SW 1271 (cell line): Measurements from ENCODE around the gene FAM217B.

Experiments
- DNase-seq, 2 experiments: peaks; one replicate each; lab custom pipeline; 2025; lab: John Stamatoyannopoulos, UW

The FAM217B gene

GRCh38 chr20:59940129-59940955, at the start of gene FAM217B, which contains the start of gene PPP1R3D:
Gene FAM217B (plus strand): TSS chr20:59940389. CDS start chr20:59943944, 3,555 bp downstream.
Gene PPP1R3D (minus strand): TSS chr20:59940305. CDS start chr20:59939931, 374 bp downstream.
- peak; percentile 85 to 97 for DNase-seq

- DNase-seq, result no peak
These were observed 48.6 kb upstream of the FAM217B start for GRCh38 chr20:59891581-59891980.

- DNase-seq, result no peak
These were observed 44.3 kb upstream of the FAM217B start for GRCh38 chr20:59895908-59896307.

GRCh38 chr20:59902470-59902869, 37.7 kb upstream of the FAM217B start:
- no peak for DNase-seq

- no peak for DNase-seq
These were observed 36.6 kb upstream of the FAM217B start for GRCh38 chr20:59903621-59904020.

- no peak for DNase-seq
These were observed 31.3 kb upstream of the FAM217B start for GRCh38 chr20:59908855-59909254.

- no peak for DNase-seq
These were observed 29.1 kb upstream of the FAM217B start for GRCh38 chr20:59911041-59911440.

GRCh38 chr20:59912609-59913008, 27.6 kb upstream of the FAM217B start:
- DNase-seq, result no peak

- no peak for DNase-seq
These were observed 19.2 kb upstream of the FAM217B start for GRCh38 chr20:59920944-59921343.

GRCh38 chr20:59923514-59923913, 16.7 kb upstream of the FAM217B start:
- no peak for DNase-seq

- no peak for DNase-seq
These were observed 14.8 kb upstream of the FAM217B start for GRCh38 chr20:59925359-59925758.

- no peak for DNase-seq
These were observed 14.3 kb upstream of the FAM217B start for GRCh38 chr20:59925899-59926298.

- peak in 1 of 2 experiments; percentile 22 for DNase-seq
These were observed 8.5 kb upstream of the FAM217B start for GRCh38 chr20:59931511-59932312.

GRCh38 chr20:59932616-59933295, 7.4 kb upstream of the FAM217B start:
- no peak for DNase-seq

GRCh38 chr20:59933296-59933848, 6.8 kb upstream of the FAM217B start, which contains the start of gene SYCP2:
Gene SYCP2 (minus strand): TSS chr20:59933637. CDS start chr20:59922413, 11,224 bp downstream.
- DNase-seq, result peak; percentile 81 to 95

- peak; percentile 81 to 90 for DNase-seq
These were observed 6.2 kb upstream of the FAM217B start for GRCh38 chr20:59933849-59934585.

GRCh38 chr20:59935457-59936185, 4.6 kb upstream of the FAM217B start:
- no peak for DNase-seq

GRCh38 chr20:59936409-59936808, 3.8 kb upstream of the FAM217B start:
- DNase-seq, result no peak

GRCh38 chr20:59937150-59937549, 3.0 kb upstream of the FAM217B start:
- DNase-seq, result no peak

GRCh38 chr20:59938221-59938620, 2.0 kb upstream of the FAM217B start:
- no peak for DNase-seq

- peak in 1 of 2 experiments; percentile 15 for DNase-seq
These were observed 1.5 kb upstream of the FAM217B start for GRCh38 chr20:59938696-59939051.
